Fibroblast of lung (primary cell): ENCODE results near the gene VWA7. TPM values are rescaled to one million over a fixed set of nuclear protein-coding genes. Genes with fewer than 3 reads are reported as not detected.

Experiments
- DNase-seq, 2 donors: peaks; one replicate each; pipeline versions ENCODE4 v3.0.0 to v3.0.0-alpha.2; 2010; ENCODE audit warnings: low read depth in 2 of 2
- H2AFZ ChIP-seq: 2 replicates; pipeline ENCODE4 v1.5.1; 2012; ENCODE audit warnings: low read length, control low read depth, inconsistent platforms
- H3K27ac ChIP-seq: 2 replicates; pipeline ENCODE4 v1.5.1; 2011; ENCODE audit warnings: low read length, control low read depth; ENCODE audit not compliant: insufficient read depth
- H3K27me3 ChIP-seq: 2 replicates; pipeline ENCODE4 v1.5.1; 2011; ENCODE audit warnings: mild to moderate bottlenecking, low read length; ENCODE audit not compliant: control insufficient read depth, insufficient read depth
- H3K36me3 ChIP-seq: 2 replicates; pipeline ENCODE4 v1.5.1; 2011; ENCODE audit warnings: low read length; ENCODE audit not compliant: control insufficient read depth, insufficient read depth
- H3K4me1 ChIP-seq: 2 replicates; pipeline ENCODE4 v1.5.1; 2011; ENCODE audit warnings: low read length; ENCODE audit not compliant: control insufficient read depth, insufficient read depth; ENCODE audit errors: extremely low read depth
- H3K4me2 ChIP-seq: 2 replicates; pipeline ENCODE4 v1.5.1; 2011; ENCODE audit warnings: low read length, control low read depth; ENCODE audit not compliant: insufficient read depth; ENCODE audit errors: extremely low read depth
- H3K4me3 ChIP-seq, 4 experiments: fragments of 200-600 bp in 1 of 4; sonication (generic) in 1 of 4; replicated peaks in 1 of 4; 2 replicates each; pipeline ENCODE4 v1.5.1; 2011 to 2016; ENCODE audit warnings: low read length in 4 of 4, low read depth in 3 of 4, mild to moderate bottlenecking in 3 of 4, control low read depth in 2 of 4, inconsistent platforms in 1 of 4, mixed read lengths in 1 of 4; ENCODE audit not compliant: insufficient read depth in 1 of 4; ENCODE audit errors: control extremely low read depth in 1 of 4
- H3K79me2 ChIP-seq: 2 replicates; pipeline ENCODE4 v1.5.1; 2012; ENCODE audit warnings: mild to moderate bottlenecking, low read length, inconsistent platforms; ENCODE audit not compliant: control insufficient read depth, insufficient read depth
- H3K9ac ChIP-seq: 2 replicates; pipeline ENCODE4 v1.5.1; 2011; ENCODE audit warnings: mild to moderate bottlenecking, low read length, control low read depth; ENCODE audit not compliant: insufficient read depth
- H3K9me3 ChIP-seq: 2 replicates; pipeline ENCODE4 v1.5.1; 2012; ENCODE audit warnings: low read depth, low read length; ENCODE audit not compliant: control insufficient read depth, insufficient read depth
- H4K20me1 ChIP-seq: 2 replicates; pipeline ENCODE4 v1.5.1; 2011; ENCODE audit warnings: low read length; ENCODE audit not compliant: control insufficient read depth, insufficient read depth; ENCODE audit errors: extremely low read depth
- CTCF ChIP-seq, 2 donors: IDR thresholded peaks in 1 of 2; conservative IDR thresholded peaks in 1 of 2; 1 replicate in 1 of 2; 2 replicates in 1 of 2; pipeline ENCODE4 v1.5.1; 2011 to 2012; ENCODE audit warnings: low read length in 2 of 2, control low read depth in 1 of 2, inconsistent platforms in 1 of 2, low read depth in 1 of 2, mild to moderate bottlenecking in 1 of 2
- EZH2 ChIP-seq: IDR thresholded peaks from 2 replicates; pipeline ENCODE4 v1.5.1; 2012; ENCODE audit warnings: low read length, control low read depth, mild to moderate bottlenecking; ENCODE audit errors: missing control alignments
- polyA plus RNA-seq, 2 donors: library from polyadenylated mRNA; depleted of rRNA in 1 of 2; stranded (reverse) in 1 of 2; unstranded in 1 of 2; fragments of >200 nt; gene quantifications; 2 replicates each; pipeline ENCODE4 v1.2.1, GENCODE V29; 2011 to 2012; ENCODE audit warnings: missing spikeins in 1 of 2
- total RNA-seq: library from RNA; depleted of rRNA; stranded (reverse); fragments of >200 nt; gene quantifications from 2 replicates; pipeline ENCODE4 v1.2.1, GENCODE V29; 2014

Gene VWA7
- total and polyA plus RNA-seq, 2 donors (not counting 1 experiment from before 2014, with no cell fraction given) = 0.16 to 0.66 TPM

- no peaks in the 10 kb centered on the region for H3K36me3 ChIP-seq
- H4K20me1 ChIP-seq = no peaks in the 10 kb centered on the region
- no peaks in the 10 kb centered on the region for H3K9me3 ChIP-seq
- no peak for TF ChIP-seq EZH2
- no peak for TF ChIP-seq CTCF (conservative IDR thresholded peaks at IDR 0.05 in 1 of 2, IDR thresholded peaks at IDR 0.05 in 1 of 2; ENCODE audit: low read depth in 1 of 2, low read length in 2 of 2)
- H3K4me1 ChIP-seq = no peaks in the 10 kb centered on the region
- no peak overlapping the region for H2AFZ ChIP-seq
- no peak overlapping the region for H3K4me3 ChIP-seq
- no peak overlapping the region for H3K9ac ChIP-seq
- peaks cover 20% of the 10 kb centered on the region for H3K79me2 ChIP-seq
- H3K27me3 ChIP-seq = no peaks in the 10 kb centered on the region
- no peak overlapping the region for H3K4me2 ChIP-seq
- no peak for DNase-seq
- H3K27ac ChIP-seq = no peak overlapping the region
Observed at GRCh38 chr6:31797588-31797987, 20.5 kb upstream of the VWA7 start.

- no peaks in the 10 kb centered on the region for H3K9me3 ChIP-seq
- no peak overlapping the region for H2AFZ ChIP-seq
- H3K4me3 ChIP-seq = no peak overlapping the region
- no peak overlapping the region for H3K27ac ChIP-seq
- no peak for TF ChIP-seq CTCF (conservative IDR thresholded peaks at IDR 0.05 in 1 of 2, IDR thresholded peaks at IDR 0.05 in 1 of 2; ENCODE audit: low read depth in 1 of 2, low read length in 2 of 2)
- no peak for TF ChIP-seq EZH2
- H4K20me1 ChIP-seq = no peaks in the 10 kb centered on the region
- no peaks in the 10 kb centered on the region for H3K4me1 ChIP-seq
- H3K4me2 ChIP-seq = no peak overlapping the region
- H3K36me3 ChIP-seq = peaks cover under 1% of the 10 kb centered on the region
- no peaks in the 10 kb centered on the region for H3K27me3 ChIP-seq
- DNase-seq = no peak
- H3K79me2 ChIP-seq = peaks cover 20% of the 10 kb centered on the region
- H3K9ac ChIP-seq = no peak overlapping the region
Observed at GRCh38 chr6:31796993-31797385, 19.9 kb upstream of the VWA7 start.

GRCh38 chr6:31795616-31796298 is 18.6 kb upstream of the VWA7 start, which contains the start of gene VARS1:
Gene VARS1 (minus strand): TSS chr6:31795752. CDS start chr6:31795217, 535 bp downstream.
- peak within 1 kb of the TSS; percentile 74 for H2AFZ ChIP-seq
- H3K4me2 ChIP-seq = peak within 1 kb of the TSS; percentile 97
- H3K4me1 ChIP-seq = no peaks in the 10 kb centered on the region
- no peaks in the 10 kb centered on the region for H4K20me1 ChIP-seq
- peak within 1 kb of the TSS; percentile 93 to 97 (median 94) for H3K4me3 ChIP-seq
- no peaks in the 10 kb centered on the region for H3K27me3 ChIP-seq
- H3K9ac ChIP-seq = peak within 1 kb of the TSS; percentile 97
- peak; percentile 58 to 66 for TF ChIP-seq CTCF (conservative IDR thresholded peaks at IDR 0.05 in 1 of 2, IDR thresholded peaks at IDR 0.05 in 1 of 2; ENCODE audit: low read depth in 1 of 2, low read length in 2 of 2)
- TF ChIP-seq EZH2 = no peak
- DNase-seq = peak; percentile 86 to 91
- peak within 1 kb of the TSS; percentile 95 for H3K27ac ChIP-seq
- H3K36me3 ChIP-seq = peaks cover 1% of the 10 kb centered on the region
- H3K9me3 ChIP-seq = no peaks in the 10 kb centered on the region
- peaks cover 20% of the 10 kb centered on the region for H3K79me2 ChIP-seq
